ENCODE measurements around the gene ATF2. TPM values are rescaled to one million over a fixed set of nuclear protein-coding genes. Genes with fewer than 3 reads are reported as not detected.
"Not testable (repeated sequence)": the region's sequence is repeated elsewhere in the genome, so short reads cannot be mapped to it uniquely, and the experiment has no call there.

The ATF2 gene
- total RNA-seq, 1 donor from 2014 or later, result 24.1 TPM

DNA sequence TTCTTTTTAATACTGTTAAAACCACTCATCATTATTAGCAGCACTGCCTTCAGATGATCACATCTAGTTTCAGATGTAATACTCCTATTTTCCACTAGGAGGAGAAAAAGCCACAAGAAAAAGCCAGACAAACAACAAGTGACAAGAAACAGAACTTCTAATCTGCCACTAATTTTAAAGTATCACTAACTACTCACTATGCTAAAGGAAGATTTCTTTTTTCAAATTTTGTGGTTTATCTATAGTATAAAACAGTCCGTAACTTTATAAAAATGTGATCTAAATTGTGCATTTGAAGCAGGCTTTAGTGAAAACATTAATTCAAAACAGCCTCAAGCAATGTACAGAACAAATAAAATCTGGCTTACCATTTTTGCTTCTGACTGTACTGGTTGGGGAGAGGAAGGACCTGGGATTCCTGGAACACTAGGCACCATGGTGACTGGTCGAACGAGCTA, 56.8 kb downstream of the ATF2 start:
- ATAC-seq (peak; percentile 40), DNase-seq (no peak)
- intact Hi-C loops (cut with micrococcal nuclease), result no loop called here

- DNase-seq; ATAC-seq; intact Hi-C loops (cut with micrococcal nuclease): not testable (repeated sequence)
Observed at GRCh38 chr2:175108091-175108490, 59.9 kb downstream of the ATF2 start.

DNA sequence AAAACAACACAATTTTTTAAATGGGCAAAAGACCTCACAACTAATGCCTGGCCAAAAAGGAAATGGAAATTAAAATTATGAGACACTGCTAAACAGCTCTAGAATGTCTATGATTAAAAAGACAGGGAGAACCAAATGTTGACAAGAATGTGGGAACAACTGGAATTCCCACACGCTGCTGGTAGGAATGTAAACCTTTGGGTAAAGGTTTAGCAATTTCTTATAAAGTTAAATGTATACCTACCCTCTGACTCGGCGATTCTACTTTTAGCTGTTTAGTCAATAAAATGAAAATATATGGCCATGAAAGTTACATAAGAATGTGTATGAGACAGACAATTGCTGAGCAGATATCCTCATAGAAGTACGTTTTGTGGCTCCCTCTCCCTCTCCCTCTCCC, 60.9 kb downstream of the ATF2 start:
- no peak for ATAC-seq
- intact Hi-C loops (cut with micrococcal nuclease), result no loop called here
- DNase-seq, result no peak

- ATAC-seq, result no peak
- intact Hi-C loops (cut with micrococcal nuclease), result no loop called here
- DNase-seq, result no peak
Observed at GRCh38 chr2:175103191-175103590, 64.8 kb downstream of the ATF2 start.

DNA sequence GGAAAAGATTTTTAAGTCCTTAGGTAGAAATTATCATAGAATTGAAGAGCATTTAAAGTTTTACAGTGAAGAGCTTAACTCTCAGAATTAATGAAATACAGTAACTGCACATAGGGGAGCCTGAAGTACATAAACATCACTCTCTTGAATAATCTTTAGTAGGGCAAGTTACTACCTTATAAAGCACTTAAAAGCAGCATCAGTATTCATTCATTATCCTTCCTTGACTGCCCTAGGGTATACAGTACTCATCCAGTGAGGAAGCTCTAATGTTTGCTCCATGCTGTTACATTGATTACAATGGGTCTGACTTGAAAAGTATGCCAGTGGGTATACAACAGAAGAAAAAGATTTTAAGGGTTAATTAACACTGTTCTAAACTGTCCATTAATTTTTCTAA, 66.5 kb downstream of the ATF2 start:
- ATAC-seq (no peak), DNase-seq (no peak)
- intact Hi-C loops (cut with micrococcal nuclease), result no loop called here

DNA sequence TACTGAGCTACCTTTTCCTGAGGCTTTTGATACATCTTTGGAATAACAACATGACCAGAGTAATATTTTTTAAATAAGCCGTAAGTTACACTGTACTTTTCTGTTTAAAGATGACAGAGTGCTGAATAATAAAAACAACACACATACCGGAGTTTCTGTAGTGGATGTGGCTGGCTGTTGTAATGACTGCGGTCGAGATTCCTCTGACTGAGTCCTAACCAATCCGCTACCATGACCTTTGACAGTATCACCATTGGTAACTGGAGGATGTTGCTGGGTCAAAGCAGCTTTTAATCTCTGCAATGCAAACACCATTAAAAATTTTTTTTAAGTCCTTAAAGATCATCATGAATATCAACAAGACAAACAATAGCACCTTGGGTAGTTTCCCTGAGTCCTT, 70.7 kb downstream of the ATF2 start:
- ATAC-seq (no peak), DNase-seq (no peak)
- intact Hi-C loops (cut with micrococcal nuclease), result no loop called here

DNA sequence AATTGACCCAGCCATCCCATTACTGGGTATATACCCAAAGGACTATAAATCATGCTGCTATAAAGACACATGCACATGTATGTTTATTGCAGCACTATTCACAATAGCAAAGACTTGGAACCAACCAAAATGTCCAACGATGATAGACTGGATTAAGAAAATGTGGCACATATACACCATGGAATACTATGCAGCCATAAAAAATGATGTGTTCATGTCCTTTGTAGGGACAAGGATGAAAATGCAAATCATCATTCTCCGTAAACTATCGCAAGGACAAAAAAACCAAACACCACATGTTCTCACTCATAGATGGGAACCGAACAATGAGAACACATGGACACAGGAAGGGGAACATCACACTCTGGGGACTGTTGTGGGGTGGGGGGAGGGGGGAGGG, 83.9 kb downstream of the ATF2 start:
- ATAC-seq; intact Hi-C loops (cut with micrococcal nuclease): not testable (repeated sequence)

GRCh38 chr2:175080479-175080878, 87.5 kb downstream of the ATF2 start:
- intact Hi-C loops (cut with micrococcal nuclease), result no loop called here
- DNase-seq (no peak), ATAC-seq (no peak)

More for the DNA sequence above, 83.9 kb downstream of the ATF2 start:
- DNase-seq, result not testable (repeated sequence)

GRCh38 chr2:175076272-175076671, 91.7 kb downstream of the ATF2 start:
- ATAC-seq (no peak), DNase-seq (no peak)
- intact Hi-C loops (cut with micrococcal nuclease), result no loop called here

DNA sequence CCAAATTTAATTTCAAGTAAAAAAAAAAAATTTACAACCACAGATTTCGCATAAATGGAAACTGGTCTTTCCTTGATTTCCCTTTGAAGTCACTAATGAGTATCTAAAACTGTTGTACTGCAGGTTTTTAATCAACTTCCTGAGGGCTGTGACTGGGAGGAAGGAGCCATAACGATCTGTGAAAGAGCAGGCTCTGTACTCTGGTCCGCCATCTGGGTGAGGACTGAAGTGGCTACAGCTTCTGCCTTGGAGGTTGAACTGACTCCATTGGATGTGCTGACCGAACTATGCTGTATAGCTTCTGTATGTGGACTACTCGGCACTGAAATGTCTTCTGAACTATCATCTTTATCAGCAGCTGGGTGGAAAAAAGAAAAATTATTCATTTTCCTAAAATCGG, 93.5 kb downstream of the ATF2 start:
- DNase-seq (no peak), ATAC-seq (no peak)
- intact Hi-C loops (cut with micrococcal nuclease), result no loop called here

GRCh38 chr2:175068534-175068933, 99.5 kb downstream of the ATF2 start:
- ATAC-seq, result no peak
- no peak for DNase-seq
- intact Hi-C loops (cut with micrococcal nuclease), result no loop called here

GRCh38 chr2:175066411-175066810, 101.6 kb downstream of the ATF2 start:
- no peak for ATAC-seq
- intact Hi-C loops (cut with micrococcal nuclease), result no loop called here
- DNase-seq, result no peak

DNA sequence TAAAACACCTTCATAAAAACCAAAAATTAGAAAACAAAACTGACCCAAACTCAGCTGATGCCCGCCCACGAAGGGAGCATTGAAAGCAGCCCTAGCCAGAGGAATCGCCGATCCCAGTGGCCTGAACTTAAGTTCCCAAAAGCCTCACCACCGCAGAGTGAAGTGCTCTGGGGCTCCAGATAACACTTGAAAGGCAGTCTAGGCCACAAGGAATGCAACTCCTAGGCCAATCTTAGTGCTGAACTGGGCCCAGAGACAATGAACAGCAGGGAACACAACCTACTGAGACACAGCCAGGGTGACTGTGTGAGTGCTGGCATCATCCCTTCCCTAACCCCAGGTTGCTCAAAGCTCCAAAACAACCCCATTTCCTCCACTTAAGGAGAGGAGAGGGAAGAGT, 103.2 kb downstream of the ATF2 start:
- DNase-seq (no peak), ATAC-seq (peak; percentile 36)
- intact Hi-C loops (cut with micrococcal nuclease), result no loop called here

- no peak for ATAC-seq
- DNase-seq, result no peak
- intact Hi-C loops (cut with micrococcal nuclease), result no loop called here
Observed at GRCh38 chr2:175063741-175064140, 104.3 kb downstream of the ATF2 start.

GRCh38 chr2:175062787-175063585, 105.0 kb downstream of the ATF2 start:
- DNase-seq (no peak), ATAC-seq (no peak)
- intact Hi-C loops (cut with micrococcal nuclease), result no loop called here

DNA sequence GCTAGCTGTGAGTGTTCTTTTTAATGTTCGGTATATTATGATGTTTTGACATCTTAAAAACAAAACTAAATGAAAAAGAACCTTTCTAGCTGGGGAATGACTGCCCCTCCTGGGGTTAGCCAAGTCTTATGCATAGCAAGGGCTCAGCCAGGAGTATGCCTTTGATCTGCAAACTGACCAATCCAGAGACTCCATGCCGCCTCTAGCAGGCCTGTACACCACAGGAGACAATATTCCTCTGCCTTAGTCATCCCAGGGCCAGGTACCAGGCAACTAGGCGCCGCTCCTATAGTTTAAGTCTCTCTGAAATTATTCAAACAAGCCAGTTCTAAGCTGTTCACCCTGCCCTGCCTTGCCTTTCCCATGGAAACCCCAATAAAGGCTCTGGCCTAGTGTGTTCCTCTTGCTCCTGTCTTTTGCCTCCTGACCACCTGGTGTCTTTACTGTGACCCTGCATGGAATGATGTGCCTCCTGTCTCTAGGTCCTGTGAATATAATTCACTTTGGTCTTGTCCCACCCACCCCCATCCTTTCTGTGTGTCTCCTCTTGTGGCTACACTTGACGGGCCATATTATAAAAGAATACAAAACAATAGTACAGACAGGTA, 110.8 kb downstream of the ATF2 start:
- intact Hi-C loops (cut with micrococcal nuclease), result no loop called here
- DNase-seq, result no peak
- ATAC-seq, result no peak

DNA sequence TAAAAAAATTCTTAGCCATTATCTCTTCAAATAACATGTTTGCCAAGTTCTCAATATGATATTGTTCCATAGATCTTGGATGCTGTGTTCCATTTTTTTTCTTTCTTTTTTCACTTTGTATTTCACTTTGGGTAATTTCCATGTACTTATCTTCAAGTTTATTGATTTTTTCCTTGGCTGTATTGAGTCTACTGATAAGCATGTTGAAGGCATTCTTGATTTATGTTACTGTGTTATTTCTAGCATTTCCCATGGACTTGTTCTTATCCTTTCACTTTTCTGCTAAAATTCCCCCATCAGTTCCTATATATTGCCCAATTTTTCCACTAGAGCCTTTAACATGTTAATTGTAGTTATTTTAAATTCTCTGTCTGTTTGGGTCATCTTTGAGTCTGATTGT, 112.0 kb downstream of the ATF2 start:
- ATAC-seq, result no peak
- no peak for DNase-seq
- intact Hi-C loops (cut with micrococcal nuclease), result no loop called here

DNA sequence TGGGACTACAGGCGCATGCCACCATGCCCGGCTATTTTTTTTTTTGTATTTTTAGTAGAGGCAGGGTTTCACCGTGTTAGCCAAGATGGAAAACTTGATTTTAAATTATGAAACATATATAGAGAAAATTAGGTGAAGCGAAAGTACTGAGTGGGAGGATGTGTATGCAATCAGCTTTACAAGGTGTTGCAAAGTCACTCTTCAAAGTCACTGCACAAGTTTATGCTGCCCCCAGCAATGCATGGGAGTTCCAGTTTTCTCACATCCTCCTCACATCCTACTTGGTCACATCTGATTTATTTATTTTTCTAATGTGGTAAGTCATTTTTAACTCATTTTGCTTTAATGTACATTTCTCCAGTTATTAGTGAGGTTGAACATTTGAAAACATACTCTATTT, 113.7 kb downstream of the ATF2 start:
- intact Hi-C loops (cut with micrococcal nuclease), result no loop called here
- ATAC-seq (no peak), DNase-seq (no peak)

GRCh38 chr2:175049661-175050060, 118.3 kb downstream of the ATF2 start:
- intact Hi-C loops (cut with micrococcal nuclease), result no loop called here
- DNase-seq (no peak), ATAC-seq (no peak)

- ATAC-seq (no peak), DNase-seq (no peak)
- intact Hi-C loops (cut with micrococcal nuclease), result no loop called here
Observed at GRCh38 chr2:175048275-175048674, 119.7 kb downstream of the ATF2 start.

DNA sequence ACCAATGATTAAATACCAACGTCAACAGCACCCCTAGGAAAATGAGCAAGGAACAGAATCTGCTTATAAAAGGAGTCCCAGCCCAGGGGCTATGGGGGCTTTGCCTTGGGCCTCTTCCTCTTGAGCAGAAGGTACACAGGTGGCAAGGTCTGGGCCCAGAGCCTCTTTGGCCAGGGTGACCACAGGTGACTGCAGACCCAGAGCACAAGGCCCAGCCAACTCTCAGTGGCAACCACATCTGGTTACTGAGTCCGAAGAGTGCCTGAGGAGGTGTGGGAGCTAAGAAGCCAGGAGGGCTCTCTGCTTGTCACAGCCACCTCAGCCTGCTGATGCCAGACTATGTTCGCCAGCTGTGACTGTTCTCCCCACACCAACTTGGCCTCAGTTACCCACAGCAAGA, 128.5 kb downstream of the ATF2 start:
- intact Hi-C loops (cut with micrococcal nuclease), result no loop called here
- no peak for DNase-seq
- no peak for ATAC-seq

Data from left ventricle myocardium superior (tissue), 1 donor.